ENCODE data around the gene SYPL2.
A peak's percentile ranks its signal among the peaks of the same experiment; 100 is the strongest.

The SYPL2 gene

GRCh38 chr1:109492779-109493178 lies 26.4 kb downstream of the SYPL2 start:
- no peak for DNase-seq (ENCODE audit: low spot score)

- no peak for DNase-seq (ENCODE audit: low spot score)
Measured at GRCh38 chr1:109493227-109493626, 26.9 kb downstream of the SYPL2 start.

GRCh38 chr1:109493805-109494539 lies 27.6 kb downstream of the SYPL2 start, which contains the start of gene CYB561D1:
Gene CYB561D1 (plus strand): TSS chr1:109494094. CDS start chr1:109494140, 46 bp downstream.
- peak; percentile 87 for DNase-seq (ENCODE audit: low spot score)

- no peak for DNase-seq (ENCODE audit: low spot score)
Measured at GRCh38 chr1:109495738-109496137, 29.4 kb downstream of the SYPL2 start.

GRCh38 chr1:109497449-109498160 lies 31.3 kb downstream of the SYPL2 start:
- no peak for DNase-seq (ENCODE audit: low spot score)

GRCh38 chr1:109498161-109498801 lies 31.9 kb downstream of the SYPL2 start:
- DNase-seq (ENCODE audit: low spot score) = peak; percentile 22

GRCh38 chr1:109499081-109499480 lies 32.7 kb downstream of the SYPL2 start:
- DNase-seq (ENCODE audit: low spot score) = no peak

GRCh38 chr1:109499661-109500536 lies 33.6 kb downstream of the SYPL2 start:
- peak; percentile 61 for DNase-seq (ENCODE audit: low spot score)

- no peak for DNase-seq (ENCODE audit: low spot score)
Measured at GRCh38 chr1:109500941-109501381, 34.6 kb downstream of the SYPL2 start.

GRCh38 chr1:109501644-109502363 lies 35.5 kb downstream of the SYPL2 start:
- DNase-seq (ENCODE audit: low spot score) = no peak

- DNase-seq (ENCODE audit: low spot score) = peak; percentile 68
Measured at GRCh38 chr1:109502364-109502851, 36.1 kb downstream of the SYPL2 start.

- peak; percentile 24 for DNase-seq (ENCODE audit: low spot score)
Measured at GRCh38 chr1:109503935-109504334, 37.6 kb downstream of the SYPL2 start.

GRCh38 chr1:109504974-109505373 lies 38.6 kb downstream of the SYPL2 start:
- no peak for DNase-seq (ENCODE audit: low spot score)

GRCh38 chr1:109508001-109508872 lies 41.9 kb downstream of the SYPL2 start:
- DNase-seq (ENCODE audit: low spot score) = no peak

- DNase-seq (ENCODE audit: low spot score) = no peak
Measured at GRCh38 chr1:109508873-109509175, 42.5 kb downstream of the SYPL2 start.

GRCh38 chr1:109509176-109510134 lies 43.1 kb downstream of the SYPL2 start, which contains the start of gene AMIGO1:
Gene AMIGO1 (minus strand): TSS chr1:109509727. CDS start chr1:109508912, 815 bp downstream.
- DNase-seq (ENCODE audit: low spot score) = peak; percentile 50

GRCh38 chr1:109513110-109513710 lies 46.9 kb downstream of the SYPL2 start:
- no peak for DNase-seq (ENCODE audit: low spot score)

GRCh38 chr1:109514846-109515245 lies 48.5 kb downstream of the SYPL2 start:
- DNase-seq (ENCODE audit: low spot score) = no peak
